GM19463 (cell line): ENCODE data around the gene TRMT112.

Experiments
- ATAC-seq: cut with Tn5 transposase; IDR thresholded peaks from one replicate; pipeline ENCODE4 v1.9.1; 2021; ENCODE audit warnings: mild to moderate bottlenecking, moderate library complexity; ENCODE audit not compliant: unreplicated experiment

TRMT112 gene

DNA sequence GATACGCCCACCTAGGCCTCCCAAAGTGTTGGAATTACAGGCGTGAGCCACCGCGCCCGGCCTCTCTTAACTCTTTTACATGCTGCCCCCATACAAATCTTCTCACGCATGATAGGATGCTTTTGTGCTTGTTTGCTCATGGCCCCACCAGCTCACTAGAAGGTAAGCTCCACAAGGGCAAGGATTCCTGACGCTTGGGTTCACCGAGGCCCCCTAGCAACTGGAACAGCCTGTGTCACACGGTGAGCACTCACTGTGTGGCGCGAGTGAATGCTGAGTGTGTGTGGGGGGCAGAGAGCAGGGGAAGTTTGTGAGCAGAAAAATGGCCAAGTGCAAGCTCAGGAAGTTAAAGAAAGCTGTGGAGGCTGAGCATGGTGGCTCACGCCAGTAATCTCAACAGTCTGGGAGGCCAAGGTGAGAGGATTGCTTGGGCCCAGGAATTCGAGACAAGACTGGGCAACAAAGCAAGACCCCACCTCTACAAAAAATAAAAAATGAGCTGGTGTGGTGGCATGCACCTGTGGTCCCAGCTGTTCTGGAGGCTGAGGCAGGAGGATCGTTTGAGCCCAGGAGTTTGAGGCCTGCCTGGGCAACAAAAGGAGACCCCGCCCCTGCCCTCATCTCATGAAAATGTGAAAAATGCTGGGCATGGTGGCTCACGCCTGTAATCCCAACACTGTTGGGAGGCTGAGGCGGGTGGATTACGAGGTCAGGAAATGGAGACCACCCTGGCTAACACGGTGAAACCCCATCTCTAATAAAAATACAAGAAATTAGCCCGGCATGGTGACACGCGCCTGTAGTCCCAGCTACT, 35.2 kb downstream of the TRMT112 start:
- ATAC-seq: no peak

DNA sequence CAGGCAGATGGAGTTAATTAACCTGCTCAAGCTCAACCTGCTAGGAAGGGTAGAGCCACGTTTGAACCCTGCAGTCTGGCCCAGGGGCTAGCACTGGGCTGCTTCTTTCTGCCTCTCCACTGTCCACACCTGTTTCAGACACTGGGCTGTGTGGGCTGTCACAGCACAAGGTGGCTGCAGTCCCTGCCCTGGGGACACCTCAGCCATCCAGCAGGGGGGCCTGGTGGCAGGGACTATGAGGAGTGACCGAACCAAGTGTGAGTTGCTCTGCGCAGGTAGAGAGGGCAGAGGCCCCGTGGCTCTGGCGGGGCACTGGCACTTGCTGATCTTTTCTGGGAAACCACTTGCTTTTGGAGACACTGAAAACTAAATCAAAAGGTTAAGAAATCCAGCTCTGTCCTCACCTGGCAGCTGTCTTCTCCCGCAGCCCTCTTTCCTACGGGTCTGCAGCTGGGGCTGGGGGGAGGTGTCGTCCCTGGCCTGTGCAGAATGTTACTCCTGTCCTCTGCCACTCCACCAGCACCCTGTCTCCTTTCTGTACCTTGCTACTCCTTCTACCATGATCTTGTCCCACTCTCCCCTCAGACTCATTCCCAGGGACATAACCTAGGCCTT, 38.7 kb downstream of the TRMT112 start:
- no peak for ATAC-seq

GRCh38 chr11:64276653-64277431, 40.5 kb downstream of the TRMT112 start:
- ATAC-seq: no peak

GRCh38 chr11:64275841-64276240, 41.5 kb downstream of the TRMT112 start:
- ATAC-seq: no peak

GRCh38 chr11:64275031-64275800, 42.1 kb downstream of the TRMT112 start:
- ATAC-seq: no peak

DNA sequence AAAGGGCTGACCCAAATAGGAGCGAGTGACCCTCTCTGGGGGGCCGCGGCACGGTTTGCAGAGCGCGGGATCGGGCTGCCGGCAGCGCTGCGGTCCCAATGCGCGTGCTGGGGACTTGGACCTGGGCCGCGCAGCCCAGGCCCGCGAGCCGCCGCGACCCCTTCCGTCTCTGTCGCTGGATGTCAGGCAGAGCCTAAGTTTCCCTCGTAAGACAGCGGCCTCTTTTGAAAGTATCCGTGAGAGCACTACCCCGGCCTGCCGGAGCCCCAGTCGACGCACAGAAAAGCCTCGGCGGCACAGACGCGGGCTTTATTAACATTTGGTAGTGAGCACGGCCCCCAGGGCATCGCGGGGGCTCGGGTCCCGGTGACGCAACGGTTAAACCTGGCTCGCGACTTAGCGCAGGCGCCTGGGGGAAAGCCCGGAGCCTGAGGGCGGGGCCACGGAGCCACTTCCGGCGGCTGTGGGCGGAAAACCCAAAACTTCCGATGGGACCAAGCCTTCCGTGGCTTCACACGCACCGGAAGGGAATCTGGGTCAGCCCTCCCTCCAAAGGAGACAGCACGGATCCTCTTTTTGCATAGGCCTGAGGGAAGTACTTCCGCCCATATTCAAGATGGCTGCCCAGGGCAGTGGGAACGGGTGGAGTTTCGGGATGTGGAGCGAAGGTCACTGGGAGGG, 47.7 kb downstream of the TRMT112 start:
- ATAC-seq: peak; percentile 70

DNA sequence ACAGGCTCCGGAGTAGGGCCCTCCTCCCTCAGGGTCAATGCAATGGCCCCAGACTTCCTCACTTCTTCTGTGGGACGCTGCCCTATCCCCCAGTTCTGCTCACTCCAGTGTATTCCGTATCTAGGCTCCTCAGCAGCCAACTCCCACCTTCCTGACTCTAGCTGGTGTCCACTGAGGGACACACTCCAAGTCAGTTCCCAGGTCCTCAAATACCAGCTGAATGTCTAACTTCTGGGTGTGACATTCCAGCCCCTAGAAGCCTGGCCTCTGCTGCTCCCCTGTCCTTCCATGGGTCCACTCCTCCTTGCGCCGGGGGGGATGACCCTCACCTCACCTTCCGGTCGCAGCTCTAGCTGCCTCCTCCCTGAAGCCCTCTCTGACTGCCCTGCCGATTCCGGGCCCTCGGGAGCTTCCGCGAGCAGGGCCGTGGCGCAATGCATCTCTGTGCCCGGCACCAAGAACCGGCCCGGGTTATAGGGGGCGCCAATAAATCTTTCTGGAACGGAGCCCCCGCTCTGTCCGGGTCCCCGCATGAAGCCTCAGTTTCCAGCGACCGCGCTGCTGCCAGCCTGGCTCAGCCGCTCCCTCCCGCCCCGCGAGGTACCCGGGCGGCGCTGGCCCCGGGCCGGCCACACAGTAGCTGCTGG, 48.3 kb downstream of the TRMT112 start:
- no peak for ATAC-seq

- ATAC-seq: no peak
Observed at GRCh38 chr11:64268025-64268892, 49.1 kb downstream of the TRMT112 start.

- ATAC-seq: no peak
Observed at GRCh38 chr11:64267207-64267945, 50.0 kb downstream of the TRMT112 start.
